ENCODE data around the gene OR5B2.
"Not testable (repeated sequence)": the region's sequence is repeated elsewhere in the genome, so short reads cannot be mapped to it uniquely, and the experiment has no call there.

Gene OR5B2

DNA sequence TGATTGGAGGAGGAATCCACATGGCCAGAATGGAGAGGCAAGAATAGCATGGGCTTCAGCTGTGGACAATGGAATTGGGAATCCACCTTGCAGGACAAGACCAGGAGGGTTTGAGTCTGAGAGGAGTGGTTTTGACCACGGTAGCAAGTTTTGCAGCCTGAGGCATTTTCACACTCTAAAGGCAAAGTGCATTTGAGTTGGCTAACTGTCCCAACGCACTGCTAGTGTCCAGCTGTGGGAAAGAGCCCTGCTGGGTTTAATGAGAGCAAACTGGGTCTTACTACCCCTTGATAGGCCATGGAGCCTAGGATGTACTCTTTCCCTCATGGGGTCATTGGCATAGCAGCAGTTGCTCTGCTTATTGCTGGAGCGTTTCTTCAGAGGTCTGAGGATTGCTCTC lies at the start of gene OR5B2:
OR5B2 (minus strand) TSS at position 101 of the 400 bp plus-strand sequence. CDS start 4,860 bp downstream, outside the sequence.
- DNase-seq: no peak

DNA sequence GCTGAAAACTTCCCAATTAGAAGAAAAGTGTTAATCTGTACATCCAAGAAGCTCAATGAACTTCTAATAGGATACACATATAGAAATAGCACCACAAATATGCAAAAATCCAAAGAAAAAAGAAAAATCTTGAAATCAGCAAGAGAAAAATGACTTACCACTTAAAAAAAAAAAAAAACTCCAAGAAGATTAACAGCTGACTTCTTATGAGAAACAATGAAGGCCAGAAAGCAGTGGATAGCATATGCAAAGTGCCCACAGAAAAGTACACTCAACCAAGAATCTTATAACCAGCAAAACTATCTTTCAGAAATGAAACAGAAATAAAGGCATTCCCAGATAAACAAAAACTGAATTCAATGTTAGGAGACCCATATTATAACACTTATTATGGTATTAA lies 44.0 kb upstream of the OR5B2 start:
- no peak for DNase-seq

DNA sequence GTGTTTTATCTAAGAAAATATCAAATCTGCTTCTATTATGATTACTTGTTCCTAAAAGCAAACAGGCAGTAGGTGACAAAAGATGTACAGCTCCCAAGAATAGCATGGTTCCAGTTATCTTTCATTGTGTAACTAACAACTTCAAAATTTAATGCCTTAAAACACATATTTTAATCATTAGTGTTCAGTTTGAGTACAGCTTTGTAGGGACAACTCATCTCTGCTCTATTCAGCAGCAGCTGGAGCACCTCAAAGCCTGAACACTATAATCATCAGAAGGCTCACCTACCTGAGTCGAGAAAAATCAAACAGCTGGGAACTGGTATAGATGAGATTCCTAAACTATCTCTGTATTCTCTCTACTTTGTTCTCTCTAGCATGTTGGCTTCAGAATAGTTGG lies 38.4 kb upstream of the OR5B2 start:
- DNase-seq: no peak

DNA sequence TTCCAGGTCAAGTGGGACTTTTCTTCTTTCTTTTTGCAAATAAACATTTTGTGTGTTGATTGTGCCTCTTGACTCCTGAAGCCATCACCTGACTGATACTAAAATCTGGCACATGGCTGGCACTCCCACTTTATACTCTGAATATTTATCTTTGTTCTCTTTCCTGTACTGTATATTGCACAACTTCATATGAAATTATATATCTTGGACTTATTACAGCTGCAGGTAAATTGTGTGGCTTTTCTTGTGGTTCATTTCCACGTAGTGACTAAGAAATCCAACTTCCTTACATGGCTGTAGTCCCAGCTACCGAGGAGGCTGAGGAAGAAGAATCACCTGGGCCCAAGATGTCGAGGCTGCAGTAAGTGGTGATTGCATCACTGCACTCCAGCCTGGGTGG lies 37.8 kb upstream of the OR5B2 start:
- DNase-seq: no peak

DNA sequence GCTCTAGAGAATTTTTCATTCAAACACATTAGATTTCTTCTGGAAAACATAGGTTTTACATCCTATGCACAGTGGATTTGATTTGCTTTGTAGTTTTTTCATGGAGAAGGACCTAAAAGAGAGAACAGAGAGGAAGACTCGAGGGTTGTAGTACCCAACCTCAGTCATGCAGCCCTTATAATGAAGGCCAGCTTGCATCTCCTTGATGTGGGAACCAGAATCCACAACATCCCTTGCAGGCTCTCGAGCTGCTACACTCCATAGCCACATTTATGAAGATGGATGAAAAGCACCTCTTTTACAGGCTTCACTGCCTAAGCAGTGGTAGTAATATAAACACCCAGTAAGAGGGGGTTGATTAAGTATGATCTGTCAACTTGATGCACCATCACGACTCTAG lies 23.7 kb upstream of the OR5B2 start:
- DNase-seq: no peak

DNA sequence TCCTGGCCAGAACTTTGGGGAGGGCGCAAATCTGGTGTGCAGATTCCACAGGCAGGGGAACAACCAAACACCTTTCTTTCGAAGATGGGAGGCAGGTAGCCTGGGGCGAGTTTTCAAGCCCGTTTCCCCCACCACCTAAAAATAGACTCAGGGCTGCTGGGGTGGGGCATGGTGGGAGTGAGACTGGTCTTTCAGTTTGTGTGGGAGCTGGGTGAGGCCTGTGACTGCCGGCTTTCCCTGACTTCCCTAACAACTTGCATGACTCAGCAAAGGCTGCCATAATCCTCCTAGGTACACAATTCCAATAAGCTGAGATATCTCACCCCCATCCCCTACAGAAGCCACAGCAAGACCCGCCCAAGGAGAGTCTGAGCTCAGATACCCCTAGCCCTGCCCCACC lies 18.4 kb upstream of the OR5B2 start:
- no peak for DNase-seq

DNA sequence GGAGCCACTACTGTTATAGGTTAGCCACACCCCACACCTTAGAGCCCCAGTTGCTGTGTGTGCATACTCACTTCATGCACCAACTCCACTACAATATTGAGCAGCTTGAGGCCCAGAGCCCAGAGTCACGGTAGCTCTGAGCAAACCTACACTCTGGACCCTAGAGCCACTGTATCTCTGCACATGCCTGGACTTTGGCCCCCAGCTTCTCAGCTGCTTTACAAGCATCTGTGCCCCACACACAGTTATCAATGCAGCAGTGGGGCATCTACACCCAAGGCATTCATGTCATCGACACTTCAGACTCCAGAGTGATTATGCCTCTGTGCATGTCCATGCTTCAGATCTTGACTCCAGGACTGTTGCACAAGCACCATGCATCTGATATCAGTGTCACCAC lies 16.4 kb upstream of the OR5B2 start:
- no peak for DNase-seq

DNA sequence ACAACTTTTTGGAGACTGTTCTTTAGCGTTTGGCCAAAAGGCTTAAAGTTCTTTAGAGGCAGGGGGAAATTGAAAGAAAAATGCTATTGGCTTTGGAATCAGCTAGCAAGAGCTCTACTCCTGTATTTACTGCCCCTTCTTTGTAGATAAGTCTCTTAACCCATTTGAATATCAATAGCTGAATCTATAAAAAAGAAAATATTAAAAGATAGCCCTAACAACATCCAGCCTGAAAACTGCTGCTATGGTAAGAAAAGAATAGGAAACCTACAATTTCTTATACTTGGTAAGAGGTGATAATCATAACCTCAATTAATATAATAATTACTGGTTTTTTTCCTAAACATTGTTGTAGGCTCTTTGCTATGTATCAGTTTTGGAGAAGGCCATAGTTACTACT lies 14.2 kb upstream of the OR5B2 start, which contains the start of gene OR5B12:
OR5B12 (minus strand) TSS at position 101 of the 400 bp plus-strand sequence. CDS start 2,085 bp downstream, outside the sequence.
- DNase-seq: no peak

DNA sequence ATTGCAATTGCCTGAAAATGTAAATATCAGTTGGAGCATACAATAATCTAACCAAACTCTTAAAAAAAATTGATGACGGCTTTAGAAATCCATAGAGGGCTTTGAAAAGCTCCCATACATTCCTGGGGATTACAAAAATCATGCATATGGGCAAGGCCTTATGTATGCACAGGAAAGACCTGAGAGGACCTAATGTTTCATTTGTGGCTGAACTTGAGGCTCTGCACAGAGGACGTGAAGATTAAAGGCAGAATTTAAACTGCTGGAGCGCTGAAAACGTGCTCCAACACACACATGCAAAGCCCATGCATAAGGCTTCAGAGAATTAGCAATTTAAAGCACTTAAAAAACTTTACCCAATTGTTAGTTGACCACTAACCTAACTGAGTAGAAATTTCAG lies 10.6 kb upstream of the OR5B2 start:
- DNase-seq: no peak

DNA sequence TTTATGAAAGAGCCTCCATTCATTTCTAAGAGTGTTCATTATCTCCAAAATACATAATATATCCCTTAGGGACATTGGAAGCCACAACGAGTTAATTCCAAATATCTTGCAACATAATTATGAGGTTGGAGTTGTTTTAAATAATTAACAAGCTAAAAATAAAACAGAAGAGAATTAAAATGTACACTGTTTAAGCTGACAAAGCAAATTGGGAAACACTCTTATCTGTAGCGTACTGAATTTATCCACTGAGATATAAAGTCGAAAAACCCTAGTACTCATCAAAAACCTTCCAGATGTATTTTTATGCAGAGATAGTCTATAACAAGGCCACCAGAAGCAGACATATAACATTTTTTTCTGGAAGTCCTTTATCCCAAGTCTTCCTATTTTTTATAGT lies 6.3 kb upstream of the OR5B2 start:
- no peak for DNase-seq

DNA sequence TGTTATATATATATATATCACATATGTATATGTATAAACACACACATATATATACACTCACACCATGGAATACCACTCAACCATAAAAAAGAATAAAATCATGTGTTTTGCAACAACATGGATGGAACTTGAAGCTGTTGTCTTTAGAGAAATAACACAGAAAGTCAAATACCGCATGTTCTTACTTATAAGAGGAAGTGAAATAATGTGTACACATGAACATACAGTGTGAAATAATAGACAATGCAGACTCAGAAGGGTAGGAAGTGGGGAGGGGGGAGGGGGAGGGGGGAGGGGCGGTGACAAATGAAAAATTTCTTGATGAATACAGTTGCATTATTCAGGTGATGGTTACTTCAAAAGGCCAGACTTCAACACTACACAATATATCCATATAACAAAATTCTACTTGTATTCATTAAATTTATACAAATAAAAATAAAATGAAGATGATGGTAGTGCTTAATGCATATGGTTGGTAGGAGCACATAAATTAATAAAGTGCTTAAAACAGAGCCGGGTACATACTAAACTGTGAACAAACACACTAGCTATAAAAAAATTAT lies 5.8 kb upstream of the OR5B2 start:
- no peak for DNase-seq

DNA sequence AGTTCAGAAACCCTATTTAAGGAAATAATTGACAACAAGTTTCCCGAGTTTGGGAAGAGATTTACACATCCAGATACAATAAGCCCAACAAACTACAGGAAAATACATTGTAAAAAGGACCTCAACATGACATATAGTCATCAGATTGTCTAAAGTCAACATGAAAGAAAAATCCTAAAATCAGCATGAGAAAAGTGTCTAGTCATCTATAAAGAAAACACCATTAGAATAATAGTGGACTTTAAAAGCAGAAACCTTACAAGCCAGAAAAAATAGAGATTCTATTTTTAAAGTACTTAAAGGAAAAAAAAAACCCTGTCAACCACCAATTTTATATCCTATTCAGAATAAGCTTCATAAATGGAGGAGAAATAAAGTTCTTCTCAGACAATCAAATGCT lies 1.4 kb upstream of the OR5B2 start:
- no peak for DNase-seq

DNA sequence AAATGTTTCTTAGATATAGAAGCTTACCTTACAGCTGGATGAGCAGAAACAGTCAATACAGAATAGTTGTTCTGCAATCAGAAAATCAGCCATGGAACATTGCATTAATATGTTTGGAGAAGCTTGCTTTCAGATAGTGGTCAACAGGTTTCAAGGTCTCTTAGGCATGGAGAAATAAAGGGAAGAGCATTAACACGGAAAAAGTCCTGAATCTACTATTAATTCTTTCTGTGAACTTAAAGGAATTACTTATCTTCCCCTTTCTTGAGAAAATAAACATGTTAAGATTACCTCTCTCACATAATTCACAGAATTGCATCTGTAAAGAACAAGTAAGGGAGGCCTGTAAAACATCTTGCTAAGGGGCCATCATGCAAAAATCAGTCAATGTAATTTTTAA lies 21.1 kb downstream of the OR5B2 start, which contains the start of gene OR5B3:
OR5B3 (minus strand) TSS at position 101 of the 400 bp plus-strand sequence. CDS start 3,465 bp downstream, outside the sequence.
- DNase-seq: no peak

DNA sequence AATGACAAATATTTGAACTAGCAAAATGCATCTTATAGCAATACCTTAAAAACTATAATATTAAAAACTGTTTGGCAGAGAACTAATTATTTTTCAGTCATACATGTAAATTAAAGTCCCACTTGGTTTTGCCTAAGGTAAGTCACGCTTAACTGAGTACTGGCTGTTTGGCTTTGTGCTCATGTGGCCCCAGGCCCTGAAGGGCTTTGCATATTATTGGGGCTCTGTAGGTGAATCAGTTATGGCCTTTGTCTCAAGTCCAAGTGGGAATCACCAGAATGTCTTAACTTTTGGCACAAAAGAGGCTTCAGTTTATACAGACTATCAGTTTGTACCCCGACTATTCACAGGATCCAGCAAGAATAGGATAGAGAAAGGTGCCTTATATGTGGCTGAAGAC lies 28.3 kb downstream of the OR5B2 start:
- not testable (repeated sequence) for DNase-seq

DNA sequence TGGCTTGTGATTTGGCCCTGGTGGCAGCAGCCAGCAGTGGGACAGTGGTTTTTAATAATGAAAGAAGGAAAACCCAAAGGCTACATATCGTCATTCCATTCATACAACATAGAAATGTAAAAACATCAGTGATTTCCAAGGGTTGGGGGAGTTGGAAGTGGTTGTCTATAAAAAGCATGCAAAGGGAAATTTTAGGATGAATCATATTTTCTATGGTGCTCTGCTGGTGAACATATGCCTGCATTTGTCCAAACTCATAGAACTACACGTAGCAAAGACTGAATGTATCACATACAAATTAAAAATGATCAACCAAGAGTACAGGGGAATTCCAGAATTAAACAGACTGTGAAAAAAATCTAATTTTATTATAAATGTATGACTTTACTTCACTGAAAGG lies 32.3 kb downstream of the OR5B2 start:
- DNase-seq: no peak

DNA sequence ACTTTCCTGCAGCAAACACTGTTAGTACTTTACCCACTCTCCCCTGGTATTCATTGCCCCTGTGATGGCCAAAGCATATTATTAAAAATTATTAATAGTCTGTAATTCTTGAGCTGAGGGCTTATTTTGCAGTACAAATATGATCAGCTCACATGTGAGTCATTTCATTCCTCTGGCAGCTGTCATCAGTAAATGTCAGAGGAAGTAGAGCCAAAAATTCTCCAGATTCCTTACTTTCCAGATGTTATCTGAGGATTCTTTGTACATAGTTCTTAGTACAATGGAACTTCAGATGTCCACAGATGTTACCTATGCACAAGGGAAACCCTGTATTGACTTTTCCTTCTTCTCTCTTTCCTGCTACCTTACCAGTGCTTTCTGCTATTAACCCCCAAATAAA lies 33.7 kb downstream of the OR5B2 start:
- no peak for DNase-seq

DNA sequence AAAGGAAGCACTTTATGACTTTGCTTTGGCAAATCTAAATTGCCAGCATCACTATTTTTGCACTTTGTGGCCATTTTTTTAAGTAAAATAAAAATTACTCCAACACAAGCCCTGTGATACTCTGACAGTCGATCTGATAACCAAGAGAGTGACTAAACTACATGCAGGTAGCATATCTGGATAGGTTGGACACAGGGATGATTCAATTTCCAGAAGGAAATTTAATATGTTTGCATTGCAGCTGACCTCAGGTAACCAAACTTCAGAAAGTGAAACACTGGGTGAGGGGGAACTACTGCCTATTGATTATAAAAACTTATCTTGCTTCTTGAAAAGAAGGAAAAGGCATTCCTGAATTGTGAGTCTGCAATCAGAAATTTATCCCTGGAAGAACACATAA lies 35.2 kb downstream of the OR5B2 start:
- DNase-seq: no peak

DNA sequence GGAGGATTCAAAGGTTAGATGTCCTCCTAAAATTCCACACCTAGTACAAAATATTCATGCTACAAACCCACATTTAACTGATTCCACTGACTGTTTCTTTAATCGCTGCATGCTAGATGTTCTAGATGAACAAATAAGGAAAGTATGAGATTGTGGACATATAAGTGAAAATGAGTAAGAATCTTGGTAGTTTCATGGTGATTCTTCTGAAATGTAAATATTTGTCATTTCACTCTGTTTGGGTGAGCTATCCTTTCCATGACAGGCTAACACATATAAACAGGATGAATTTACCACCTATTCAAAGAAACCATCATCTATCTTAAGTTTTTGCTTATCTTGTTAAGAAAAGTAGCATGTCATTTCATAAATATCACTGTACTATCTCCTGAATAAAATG lies 36.0 kb downstream of the OR5B2 start:
- no peak for DNase-seq

DNA sequence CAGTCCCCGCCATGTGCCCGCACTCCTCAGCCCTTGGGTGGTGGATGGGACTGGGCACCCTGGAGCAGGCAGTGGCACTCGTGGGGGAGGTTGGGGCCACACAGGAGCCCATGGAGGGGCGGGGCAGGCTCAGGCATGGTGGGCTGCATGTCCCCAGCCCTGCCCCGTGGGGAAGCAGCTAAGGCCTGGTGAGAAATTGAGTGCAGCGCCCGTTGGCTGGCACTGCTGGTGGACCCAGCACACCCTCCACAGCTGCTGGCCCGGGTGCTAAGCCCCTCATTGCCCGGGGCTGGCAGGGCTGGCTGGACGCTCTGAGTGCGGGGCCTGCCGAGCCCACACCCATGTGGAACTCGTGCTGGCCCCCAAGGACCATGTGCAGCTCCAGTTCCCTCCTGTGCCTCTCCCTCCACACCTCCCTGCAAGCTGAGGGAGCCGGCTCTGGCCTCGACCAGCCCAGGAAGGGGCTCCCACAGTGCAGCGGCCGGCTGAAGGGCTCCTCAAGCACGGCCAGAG lies 37.3 kb downstream of the OR5B2 start:
- no peak for DNase-seq
